Measurements from ENCODE around the gene HK3. TPM values are rescaled to one million over a fixed set of nuclear protein-coding genes. Genes with fewer than 3 reads are reported as not detected.

The HK3 gene
- total and polyA plus RNA-seq, 9 of the 15 experiments (the other 6 are each of a cell fraction or from before 2014, with no cell fraction given), result 0.16 TPM; not detected in 8

DNA sequence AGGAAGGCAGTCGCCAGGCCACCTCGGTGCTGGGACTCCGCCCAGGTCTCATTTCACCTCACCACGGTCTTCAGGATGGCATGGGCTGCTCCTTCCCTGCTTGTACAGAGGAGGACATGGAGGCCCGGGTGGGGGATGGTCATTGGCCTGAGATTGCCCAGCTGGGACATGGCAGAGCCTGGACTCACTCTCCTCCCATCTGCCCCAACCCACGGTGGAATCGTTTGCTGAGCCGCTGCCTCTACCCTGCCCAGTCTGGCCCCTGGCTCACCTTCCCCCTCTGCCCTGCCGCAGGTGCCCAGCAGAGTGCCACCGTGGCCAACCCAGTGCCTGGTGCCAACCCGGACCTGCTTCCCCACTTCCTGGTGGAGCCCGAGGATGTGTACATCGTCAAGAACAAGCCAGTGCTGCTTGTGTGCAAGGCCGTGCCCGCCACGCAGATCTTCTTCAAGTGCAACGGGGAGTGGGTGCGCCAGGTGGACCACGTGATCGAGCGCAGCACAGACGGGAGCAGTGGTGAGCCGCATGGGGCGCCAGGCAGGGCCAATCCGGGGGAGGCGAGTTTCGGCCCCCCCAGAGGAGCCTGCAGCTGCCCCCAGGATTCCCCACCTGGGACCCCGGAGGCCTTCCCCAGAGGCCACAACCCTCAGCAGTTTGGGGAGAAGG, 36.7 kb downstream of the HK3 start (continued):
- TF ChIP-seq, protein P1, sequence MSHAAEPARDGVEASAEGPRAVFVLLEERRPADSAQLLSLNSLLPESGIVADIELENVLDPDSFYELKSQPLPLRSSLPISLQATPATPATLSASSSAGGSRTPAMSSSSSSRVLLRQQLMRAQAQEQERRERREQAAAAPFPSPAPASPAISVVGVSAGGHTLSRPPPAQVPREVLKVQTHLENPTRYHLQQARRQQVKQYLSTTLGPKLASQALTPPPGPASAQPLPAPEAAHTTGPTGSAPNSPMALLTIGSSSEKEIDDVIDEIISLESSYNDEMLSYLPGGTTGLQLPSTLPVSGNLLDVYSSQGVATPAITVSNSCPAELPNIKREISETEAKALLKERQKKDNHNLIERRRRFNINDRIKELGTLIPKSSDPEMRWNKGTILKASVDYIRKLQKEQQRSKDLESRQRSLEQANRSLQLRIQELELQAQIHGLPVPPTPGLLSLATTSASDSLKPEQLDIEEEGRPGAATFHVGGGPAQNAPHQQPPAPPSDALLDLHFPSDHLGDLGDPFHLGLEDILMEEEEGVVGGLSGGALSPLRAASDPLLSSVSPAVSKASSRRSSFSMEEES (CRISPR knock-in tag; IDR thresholded peaks at IDR 0.05), result peak; percentile 61
- TF ChIP-seq ZNF551 (CRISPR knock-in tag; IDR thresholded peaks at IDR 0.05), result no peak
- TF ChIP-seq MTA1 (IDR thresholded peaks at IDR 0.05; ENCODE audit: borderline replicate concordance), result no peak
- TF ChIP-seq, protein P2, sequence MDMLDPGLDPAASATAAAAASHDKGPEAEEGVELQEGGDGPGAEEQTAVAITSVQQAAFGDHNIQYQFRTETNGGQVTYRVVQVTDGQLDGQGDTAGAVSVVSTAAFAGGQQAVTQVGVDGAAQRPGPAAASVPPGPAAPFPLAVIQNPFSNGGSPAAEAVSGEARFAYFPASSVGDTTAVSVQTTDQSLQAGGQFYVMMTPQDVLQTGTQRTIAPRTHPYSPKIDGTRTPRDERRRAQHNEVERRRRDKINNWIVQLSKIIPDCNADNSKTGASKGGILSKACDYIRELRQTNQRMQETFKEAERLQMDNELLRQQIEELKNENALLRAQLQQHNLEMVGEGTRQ (CRISPR knock-in tag; IDR thresholded peaks at IDR 0.05), result peak; percentile 73
- TF ChIP-seq CEBPB (tag; IDR thresholded peaks at IDR 0.05), result no peak
- no peak for TF ChIP-seq ZBED1 (IDR thresholded peaks at IDR 0.05)
- TF ChIP-seq, protein P3, sequence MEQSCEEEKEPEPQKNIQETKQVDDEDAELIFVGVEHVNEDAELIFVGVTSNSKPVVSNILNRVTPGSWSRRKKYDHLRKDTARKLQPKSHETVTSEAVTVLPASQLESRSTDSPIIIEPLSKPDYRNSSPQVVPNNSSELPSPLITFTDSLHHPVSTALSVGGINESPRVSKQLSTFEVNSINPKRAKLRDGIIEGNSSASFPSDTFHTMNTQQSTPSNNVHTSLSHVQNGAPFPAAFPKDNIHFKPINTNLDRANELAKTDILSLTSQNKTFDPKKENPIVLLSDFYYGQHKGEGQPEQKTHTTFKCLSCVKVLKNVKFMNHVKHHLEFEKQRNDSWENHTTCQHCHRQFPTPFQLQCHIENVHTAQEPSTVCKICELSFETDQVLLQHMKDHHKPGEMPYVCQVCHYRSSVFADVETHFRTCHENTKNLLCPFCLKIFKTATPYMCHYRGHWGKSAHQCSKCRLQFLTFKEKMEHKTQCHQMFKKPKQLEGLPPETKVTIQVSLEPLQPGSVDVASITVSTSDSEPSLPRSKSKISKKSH (CRISPR knock-in tag; IDR thresholded peaks at IDR 0.05), result no peak
- TF ChIP-seq, protein P4, sequence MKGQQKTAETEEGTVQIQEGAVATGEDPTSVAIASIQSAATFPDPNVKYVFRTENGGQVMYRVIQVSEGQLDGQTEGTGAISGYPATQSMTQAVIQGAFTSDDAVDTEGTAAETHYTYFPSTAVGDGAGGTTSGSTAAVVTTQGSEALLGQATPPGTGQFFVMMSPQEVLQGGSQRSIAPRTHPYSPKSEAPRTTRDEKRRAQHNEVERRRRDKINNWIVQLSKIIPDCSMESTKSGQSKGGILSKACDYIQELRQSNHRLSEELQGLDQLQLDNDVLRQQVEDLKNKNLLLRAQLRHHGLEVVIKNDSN (CRISPR knock-in tag; IDR thresholded peaks at IDR 0.05), result peak; percentile 89
- TF ChIP-seq RBM15 (IDR thresholded peaks at IDR 0.05; ENCODE audit: insufficient read depth, low read length), result no peak
- no peak for TF ChIP-seq HNRNPK (IDR thresholded peaks at IDR 0.05; ENCODE audit: low read depth, low read length, poor library complexity, severe bottlenecking)
- no peak for TF ChIP-seq CSDE1 (IDR thresholded peaks at IDR 0.05)
- no peak for TF ChIP-seq CTBP1 (IDR thresholded peaks at IDR 0.05; ENCODE audit: borderline replicate concordance)
- no peak for TF ChIP-seq RUNX1 (IDR thresholded peaks at IDR 0.05; ENCODE audit: low read depth)
- TF ChIP-seq, protein P5, sequence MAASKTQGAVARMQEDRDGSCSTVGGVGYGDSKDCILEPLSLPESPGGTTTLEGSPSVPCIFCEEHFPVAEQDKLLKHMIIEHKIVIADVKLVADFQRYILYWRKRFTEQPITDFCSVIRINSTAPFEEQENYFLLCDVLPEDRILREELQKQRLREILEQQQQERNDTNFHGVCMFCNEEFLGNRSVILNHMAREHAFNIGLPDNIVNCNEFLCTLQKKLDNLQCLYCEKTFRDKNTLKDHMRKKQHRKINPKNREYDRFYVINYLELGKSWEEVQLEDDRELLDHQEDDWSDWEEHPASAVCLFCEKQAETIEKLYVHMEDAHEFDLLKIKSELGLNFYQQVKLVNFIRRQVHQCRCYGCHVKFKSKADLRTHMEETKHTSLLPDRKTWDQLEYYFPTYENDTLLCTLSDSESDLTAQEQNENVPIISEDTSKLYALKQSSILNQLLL (CRISPR knock-in tag; IDR thresholded peaks at IDR 0.05; ENCODE audit: borderline replicate concordance), result no peak
- no peak for TF ChIP-seq FIP1L1 (IDR thresholded peaks at IDR 0.05; ENCODE audit: low read depth, low read length, poor library complexity, severe bottlenecking)
- TF ChIP-seq RBM22 (IDR thresholded peaks at IDR 0.05; ENCODE audit: low read depth, low read length, poor library complexity, severe bottlenecking), result no peak
- TF ChIP-seq ZBTB1 (CRISPR knock-in tag; IDR thresholded peaks at IDR 0.05; ENCODE audit: borderline replicate concordance, low read depth), result no peak
- no peak for TF ChIP-seq ILF3 (IDR thresholded peaks at IDR 0.05; ENCODE audit: borderline replicate concordance)
- no peak for TF ChIP-seq RFX5 (IDR thresholded peaks at IDR 0.05; ENCODE audit: low read depth, low read length)
- TF ChIP-seq CC2D1A (IDR thresholded peaks at IDR 0.05), result no peak
- TF ChIP-seq ZFP30 (CRISPR knock-in tag; IDR thresholded peaks at IDR 0.05; ENCODE audit: borderline replicate concordance), result no peak
- TF ChIP-seq EGR1 (conservative IDR thresholded peaks at IDR 0.05), result no peak
- TF ChIP-seq SIN3B (IDR thresholded peaks at IDR 0.05; ENCODE audit: low read depth), result no peak

Measured in K562 (cell line).